Measurements from ENCODE around the gene DNAJA1. TPM values are rescaled to one million over a fixed set of nuclear protein-coding genes. Genes with fewer than 3 reads are reported as not detected.
A peak's percentile ranks its signal among the peaks of the same experiment; 100 is the strongest.
"Not testable (repeated sequence)": the region's sequence is repeated elsewhere in the genome, so short reads cannot be mapped to it uniquely, and the experiment has no call there.

Gene DNAJA1
- polyA plus RNA-seq, 1 donor, result 145 TPM

GRCh38 chr9:33081128-33081851 lies 56.2 kb downstream of the DNAJA1 start:
- Histone ChIP-seq H3K27ac (ENCODE audit: low read length) (no peak overlapping the region), H3K4me3 (ENCODE audit: low read length) (no peak overlapping the region), H3K27me3 (ENCODE audit: control insufficient read depth, insufficient read depth, low read length) (no peaks in the 10 kb centered on the region), H3K4me1 (ENCODE audit: control insufficient read depth, insufficient read depth, low read length) (no peaks in the 10 kb centered on the region), H3K9me3 (ENCODE audit: control insufficient read depth, low read depth, low read length) (peaks cover 3% of the 10 kb centered on the region), H3K36me3 (ENCODE audit: control insufficient read depth, insufficient read depth, low read length) (no peaks in the 10 kb centered on the region)
- DNase-seq, result peak; percentile 74
- WGBS (ENCODE audit: insufficient coverage, low lambda C conversion rate), result 0% methylated on average over 1 of the region's 9 CpGs

GRCh38 chr9:33082128-33082527 lies 57.1 kb downstream of the DNAJA1 start:
- peaks cover under 1% of the 10 kb centered on the region for H3K9me3 ChIP-seq (ENCODE audit: control insufficient read depth, low read depth, low read length)
- no peak overlapping the region for H3K27ac ChIP-seq (ENCODE audit: low read length)
- WGBS (ENCODE audit: insufficient coverage, low lambda C conversion rate), result no CpG with 5 or more reads among the region's 5 CpGs
- DNase-seq, result no peak
- no peaks in the 10 kb centered on the region for H3K4me1 ChIP-seq (ENCODE audit: control insufficient read depth, insufficient read depth, low read length)
- H3K4me3 ChIP-seq (ENCODE audit: low read length), result no peak overlapping the region
- no peaks in the 10 kb centered on the region for H3K27me3 ChIP-seq (ENCODE audit: control insufficient read depth, insufficient read depth, low read length)
- no peaks in the 10 kb centered on the region for H3K36me3 ChIP-seq (ENCODE audit: control insufficient read depth, insufficient read depth, low read length)

GRCh38 chr9:33082538-33083326 lies 57.7 kb downstream of the DNAJA1 start:
- H3K27me3 ChIP-seq (ENCODE audit: control insufficient read depth, insufficient read depth, low read length), result no peaks in the 10 kb centered on the region
- no peaks in the 10 kb centered on the region for H3K36me3 ChIP-seq (ENCODE audit: control insufficient read depth, insufficient read depth, low read length)
- no peaks in the 10 kb centered on the region for H3K9me3 ChIP-seq (ENCODE audit: control insufficient read depth, low read depth, low read length)
- DNase-seq, result no peak
- H3K4me1 ChIP-seq (ENCODE audit: control insufficient read depth, insufficient read depth, low read length), result no peaks in the 10 kb centered on the region
- H3K4me3 ChIP-seq (ENCODE audit: low read length), result no peak overlapping the region
- WGBS (ENCODE audit: insufficient coverage, low lambda C conversion rate), result no CpG with 5 or more reads among the region's 8 CpGs
- no peak overlapping the region for H3K27ac ChIP-seq (ENCODE audit: low read length)

GRCh38 chr9:33085672-33086071 lies 60.6 kb downstream of the DNAJA1 start:
- H3K27ac ChIP-seq (ENCODE audit: low read length); H3K4me1 ChIP-seq (ENCODE audit: control insufficient read depth, insufficient read depth, low read length); H3K4me3 ChIP-seq (ENCODE audit: low read length); H3K9me3 ChIP-seq (ENCODE audit: control insufficient read depth, low read depth, low read length); H3K27me3 ChIP-seq (ENCODE audit: control insufficient read depth, insufficient read depth, low read length); H3K36me3 ChIP-seq (ENCODE audit: control insufficient read depth, insufficient read depth, low read length); DNase-seq: not testable (repeated sequence)
- no CpG with 5 or more reads among the region's 9 CpGs for WGBS (ENCODE audit: insufficient coverage, low lambda C conversion rate)

Other genes with a start within 250 kb of the DNAJA1 start
- gene TMEM215, start 241.7 kb upstream of the DNAJA1 start, polyA plus RNA-seq, result 0.06 TPM
- 36.3 TPM for gene APTX, start 23.6 kb upstream of the DNAJA1 start, polyA plus RNA-seq
- 20.6 TPM for gene SMU1, start 51.4 kb downstream of the DNAJA1 start, polyA plus RNA-seq
- gene B4GALT1, start 142.1 kb downstream of the DNAJA1 start, polyA plus RNA-seq, result 120 TPM
- gene SPINK4, start 214.9 kb downstream of the DNAJA1 start, polyA plus RNA-seq, result 82.4 TPM
- 72.9 TPM for gene BAG1, start 239.4 kb downstream of the DNAJA1 start, polyA plus RNA-seq
- gene CHMP5, start 239.8 kb downstream of the DNAJA1 start, polyA plus RNA-seq, result 82.0 TPM

All from large intestine (tissue), 3 donors.